Naive thymus-derived CD8-positive, alpha-beta T cell (primary cell): ENCODE measurements around the gene SLC17A8. TPM values are rescaled to one million over a fixed set of nuclear protein-coding genes. Genes with fewer than 3 reads are reported as not detected.

Experiments
- ATAC-seq, 2 donors: fragments of 150-1000 bp; cut with Tn5 transposase in 1 of 2; sonication (Bioruptor Pico), chemical (Tn5 transposase) in 1 of 2; 1 replicate in 1 of 2; 2 replicates in 1 of 2; pipeline ENCODE4 v1.10.0; 2021; ENCODE audit warnings: mild to moderate bottlenecking in 2 of 2, moderate library complexity in 2 of 2
- POLR2A ChIA-PET: fragments of 350-600 bp; sonication (Branson Sonifier 250); formaldehyde crosslinking; loops from one replicate; lab custom pipeline; 2021; ENCODE audit warnings: antibody characterized with exemption; lab: Charles Lee
- DNase-seq, 10 donors: peaks; one replicate each; pipeline versions ENCODE4 v3.0.0 to v3.0.0-alpha.2; 2020 to 2022
- H3K27ac Mint-ChIP-seq, 10 donors: one replicate each; pipeline ENCODE4 v1.8.0; 2020 to 2022; ENCODE audit warnings: mild to moderate bottlenecking in 10 of 10, mixed read lengths in 10 of 10, moderate library complexity in 4 of 10, inconsistent platforms in 1 of 10
- H3K27me3 Mint-ChIP-seq, 5 donors: one replicate each; pipeline ENCODE4 v1.8.0; 2021 to 2022; ENCODE audit warnings: mixed read lengths in 5 of 5
- H3K36me3 Mint-ChIP-seq, 3 donors: one replicate each; pipeline ENCODE4 v1.8.0; 2020 to 2022; ENCODE audit warnings: mixed read lengths in 3 of 3, mild to moderate bottlenecking in 2 of 3, inconsistent platforms in 1 of 3
- H3K4me1 Mint-ChIP-seq, 4 donors: one replicate each; pipeline ENCODE4 v1.8.0; 2021 to 2022; ENCODE audit warnings: mixed read lengths in 4 of 4
- H3K4me3 Mint-ChIP-seq, 10 donors: one replicate each; pipeline ENCODE4 v1.8.0; 2020 to 2022; ENCODE audit warnings: mild to moderate bottlenecking in 10 of 10, mixed read lengths in 10 of 10, moderate library complexity in 6 of 10, inconsistent platforms in 1 of 10
- H3K9me3 Mint-ChIP-seq, 9 donors: one replicate each; pipeline ENCODE4 v1.8.0; 2020 to 2022; ENCODE audit warnings: mixed read lengths in 9 of 9, mild to moderate bottlenecking in 3 of 9, inconsistent platforms in 1 of 9, moderate library complexity in 1 of 9
- polyA plus RNA-seq, 3 donors: library from polyadenylated mRNA; unstranded; fragments of 300-500 nt; fragmentation: Illumina TruSeq; gene quantifications; one replicate each; pipeline ENCODE4 v1.2.3, GENCODE V29; 2021
- total RNA-seq, 8 experiments: library from RNA in 2 of 8; stranded (reverse) in 2 of 8; gene quantifications; one replicate each; pipeline ENCODE4 v1.2.3 and lab custom pipeline; 2021 to 2026

The SLC17A8 gene
- total and polyA plus RNA-seq, 5 experiments from 2014 or later, result not detected

- peaks cover 5 to 18% (median 9%) of the 10 kb centered on the region in 5 donors for H3K27me3 Mint-ChIP-seq
- POLR2A ChIA-PET, result no interaction called here
- DNase-seq, result no peak
- no peak overlapping the region for H3K27ac Mint-ChIP-seq
- peaks cover 0 to 4% (median 0%) of the 10 kb centered on the region in 9 donors for H3K9me3 Mint-ChIP-seq
- ATAC-seq, result no peak
- H3K36me3 Mint-ChIP-seq, result no peaks in the 10 kb centered on the region
- no peak overlapping the region for H3K4me3 Mint-ChIP-seq
- H3K4me1 Mint-ChIP-seq, result no peaks in the 10 kb centered on the region
Measured at GRCh38 chr12:100439797-100440196, 82.9 kb downstream of the SLC17A8 start.

DNA sequence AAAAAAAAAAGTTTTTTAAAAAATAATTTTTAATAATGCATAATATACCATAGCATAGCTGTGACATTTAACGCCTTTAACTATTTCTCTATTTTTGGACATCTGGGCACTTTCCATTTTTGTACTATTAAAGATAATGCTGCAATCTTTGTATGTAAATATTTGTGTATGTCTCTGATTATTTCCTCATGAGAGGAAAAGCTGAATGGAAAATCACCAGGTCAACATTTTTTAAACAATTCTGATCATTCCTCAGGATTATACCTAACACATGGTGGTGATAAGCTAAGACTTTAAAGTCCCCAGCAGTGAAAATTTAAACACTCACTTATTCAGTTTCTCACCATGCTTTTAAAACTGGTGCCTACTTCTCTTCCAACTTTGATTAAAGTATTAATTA is 85.5 kb downstream of the SLC17A8 start:
- H3K27me3 Mint-ChIP-seq, result peaks cover 15 to 30% (median 29%) of the 10 kb centered on the region in 5 donors
- peaks cover 0 to 6% (median 0%) of the 10 kb centered on the region in 3 donors for H3K36me3 Mint-ChIP-seq
- ATAC-seq (no peak), DNase-seq (no peak)
- no peak overlapping the region for H3K27ac Mint-ChIP-seq
- POLR2A ChIA-PET, result no interaction called here
- H3K4me3 Mint-ChIP-seq, result no peak overlapping the region
- peaks cover 0 to 4% (median 0%) of the 10 kb centered on the region in 9 donors for H3K9me3 Mint-ChIP-seq
- no peaks in the 10 kb centered on the region for H3K4me1 Mint-ChIP-seq

DNA sequence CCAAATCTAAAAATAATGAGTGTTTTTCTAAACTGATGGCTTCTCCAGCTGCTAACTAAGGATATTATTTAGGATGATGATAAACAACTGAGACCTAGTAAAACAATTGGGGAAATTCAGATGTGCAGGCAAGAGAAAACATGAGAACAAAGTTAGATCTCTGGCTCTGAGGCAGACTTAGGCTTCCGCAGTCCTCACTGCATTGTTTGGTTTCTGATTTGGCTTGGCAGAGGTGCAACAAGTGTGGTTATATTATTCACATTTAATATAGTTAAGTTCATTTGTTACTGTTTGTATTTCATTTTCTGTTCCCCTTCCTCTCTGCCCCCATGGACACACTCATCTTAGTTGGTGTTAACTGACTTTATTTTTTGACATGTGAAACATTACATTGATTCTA is 86.6 kb downstream of the SLC17A8 start:
- peaks cover 0 to 6% (median 0%) of the 10 kb centered on the region in 3 donors for H3K36me3 Mint-ChIP-seq
- no peak overlapping the region for H3K27ac Mint-ChIP-seq
- peaks cover 14 to 28% (median 23%) of the 10 kb centered on the region in 5 donors for H3K27me3 Mint-ChIP-seq
- H3K4me3 Mint-ChIP-seq, result no peak overlapping the region
- ATAC-seq (no peak), DNase-seq (no peak)
- peaks cover 0 to 4% (median 0%) of the 10 kb centered on the region in 9 donors for H3K9me3 Mint-ChIP-seq
- H3K4me1 Mint-ChIP-seq, result no peaks in the 10 kb centered on the region
- POLR2A ChIA-PET, result no interaction called here

DNA sequence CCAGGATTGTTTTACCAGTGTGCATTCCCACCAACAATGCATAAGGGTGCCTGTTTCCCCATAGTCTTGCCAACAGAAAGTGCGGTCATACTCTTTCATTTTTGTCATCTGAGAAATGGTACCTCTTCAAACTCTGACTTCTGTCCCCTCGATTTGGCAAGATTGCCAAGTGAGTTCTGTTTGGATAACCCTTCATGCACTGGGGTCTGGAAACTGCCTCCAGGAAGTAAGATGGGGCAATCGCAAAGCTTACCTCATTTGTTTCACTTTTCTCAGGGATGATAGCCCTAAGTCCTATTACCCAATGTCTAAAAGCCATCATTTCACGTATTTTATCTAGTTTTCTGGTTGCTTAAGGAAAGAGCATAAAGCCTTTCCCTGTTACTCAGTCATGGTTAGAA is 88.2 kb downstream of the SLC17A8 start:
- no peaks in the 10 kb centered on the region for H3K4me1 Mint-ChIP-seq
- peaks cover 0 to 4% (median 0%) of the 10 kb centered on the region in 9 donors for H3K9me3 Mint-ChIP-seq
- peaks cover 0 to 6% (median 0%) of the 10 kb centered on the region in 3 donors for H3K36me3 Mint-ChIP-seq
- no peak for ATAC-seq
- DNase-seq, result no peak
- POLR2A ChIA-PET, result interaction anchor here (0.6 kb wide), 1 partner anchor 9 kb away, joined by 5 read pairs; no protein-coding TSS in a partner anchor
- H3K4me3 Mint-ChIP-seq, result no peak overlapping the region
- peaks cover 16 to 32% (median 23%) of the 10 kb centered on the region in 5 donors for H3K27me3 Mint-ChIP-seq
- no peak overlapping the region for H3K27ac Mint-ChIP-seq

DNA sequence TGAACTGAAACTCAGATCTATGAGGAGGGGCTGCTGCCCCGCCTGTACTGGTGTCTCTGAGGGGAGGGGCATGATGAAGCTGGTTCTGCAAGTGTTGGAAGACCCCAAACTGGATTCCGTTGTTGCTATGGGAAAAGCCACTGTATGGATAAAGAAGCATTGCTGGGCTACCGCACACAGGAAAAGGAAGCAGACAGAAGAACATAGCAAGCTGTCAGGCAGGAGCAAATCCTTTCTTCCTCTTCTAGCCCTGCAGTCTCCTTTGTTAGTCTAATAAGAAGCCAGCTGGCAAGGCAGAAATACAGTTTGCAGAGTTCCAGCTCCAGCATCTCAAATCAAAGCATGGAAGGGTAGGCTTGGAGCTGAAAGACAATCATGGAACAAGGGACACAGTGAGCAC is 90.5 kb downstream of the SLC17A8 start:
- ATAC-seq, result no peak
- Mint-ChIP-seq H3K4me3 (no peak overlapping the region), H3K9me3 (peaks cover 0 to 4% (median 0%) of the 10 kb centered on the region in 9 donors), H3K36me3 (peaks cover 0 to 6% (median 0%) of the 10 kb centered on the region in 3 donors), H3K27ac (no peak overlapping the region), H3K27me3 (peaks cover 24 to 47% (median 31%) of the 10 kb centered on the region in 5 donors), H3K4me1 (no peaks in the 10 kb centered on the region)
- POLR2A ChIA-PET, result no interaction called here
- no peak for DNase-seq

DNA sequence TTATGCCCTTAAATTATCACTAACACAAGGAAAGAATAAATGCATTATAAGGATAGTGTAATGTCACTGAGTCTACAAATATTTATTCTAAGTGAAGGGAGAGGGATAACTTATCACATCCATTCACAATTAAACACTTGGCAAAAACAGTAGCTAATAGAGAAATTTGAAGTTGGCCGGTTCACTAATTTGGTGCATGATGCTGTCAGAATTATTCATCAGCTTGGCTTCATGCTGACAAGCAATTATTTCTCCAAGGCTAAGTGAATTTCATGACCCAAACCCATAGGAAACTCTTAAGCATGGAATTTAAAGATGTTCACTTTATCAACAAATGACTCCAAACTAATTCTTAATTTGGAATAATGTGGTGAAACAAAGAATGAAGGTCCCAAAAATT is 91.8 kb downstream of the SLC17A8 start:
- Mint-ChIP-seq H3K9me3 (peaks cover 0 to 3% (median 0%) of the 10 kb centered on the region in 9 donors), H3K27me3 (peaks cover 27 to 47% (median 30%) of the 10 kb centered on the region in 5 donors), H3K4me1 (no peaks in the 10 kb centered on the region), H3K27ac (no peak overlapping the region), H3K36me3 (peaks cover 0 to 6% (median 0%) of the 10 kb centered on the region in 3 donors), H3K4me3 (no peak overlapping the region)
- ATAC-seq, result no peak
- POLR2A ChIA-PET, result no interaction called here
- DNase-seq, result no peak

DNA sequence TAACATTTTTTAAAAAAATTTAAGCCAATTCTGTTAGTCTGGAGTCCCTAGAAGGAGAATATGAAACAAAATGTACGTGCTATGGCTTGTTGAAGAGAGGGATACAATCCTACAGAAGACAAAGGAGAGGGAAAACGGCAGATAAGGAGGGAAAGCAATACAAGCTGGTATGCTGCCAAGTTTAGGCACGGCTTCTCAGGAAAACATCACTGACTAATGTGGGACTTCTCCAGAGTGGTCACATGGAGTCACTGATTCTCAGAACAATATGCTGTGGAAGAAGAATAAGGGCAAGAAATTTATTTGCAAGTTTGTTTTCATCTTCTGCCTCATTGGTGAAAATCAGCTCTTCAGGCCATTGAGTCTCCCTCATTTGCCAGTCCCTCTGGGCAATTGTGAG is 93.9 kb downstream of the SLC17A8 start:
- H3K9me3 Mint-ChIP-seq, result no peaks in the 10 kb centered on the region
- no peak overlapping the region for H3K27ac Mint-ChIP-seq
- no peaks in the 10 kb centered on the region for H3K4me1 Mint-ChIP-seq
- H3K27me3 Mint-ChIP-seq, result peaks cover 20 to 38% (median 23%) of the 10 kb centered on the region in 5 donors
- no peak for DNase-seq
- no peak for ATAC-seq
- H3K4me3 Mint-ChIP-seq, result no peak overlapping the region
- POLR2A ChIA-PET, result no interaction called here
- H3K36me3 Mint-ChIP-seq, result no peaks in the 10 kb centered on the region

- no peaks in the 10 kb centered on the region for H3K4me1 Mint-ChIP-seq
- H3K27ac Mint-ChIP-seq, result no peak overlapping the region
- POLR2A ChIA-PET, result no interaction called here
- ATAC-seq, result no peak
- H3K36me3 Mint-ChIP-seq, result no peaks in the 10 kb centered on the region
- no peak for DNase-seq
- H3K27me3 Mint-ChIP-seq, result peaks cover 13 to 22% (median 14%) of the 10 kb centered on the region in 5 donors
- H3K4me3 Mint-ChIP-seq, result no peak overlapping the region
- no peaks in the 10 kb centered on the region for H3K9me3 Mint-ChIP-seq
Measured at GRCh38 chr12:100453951-100454350, 97.1 kb downstream of the SLC17A8 start.

DNA sequence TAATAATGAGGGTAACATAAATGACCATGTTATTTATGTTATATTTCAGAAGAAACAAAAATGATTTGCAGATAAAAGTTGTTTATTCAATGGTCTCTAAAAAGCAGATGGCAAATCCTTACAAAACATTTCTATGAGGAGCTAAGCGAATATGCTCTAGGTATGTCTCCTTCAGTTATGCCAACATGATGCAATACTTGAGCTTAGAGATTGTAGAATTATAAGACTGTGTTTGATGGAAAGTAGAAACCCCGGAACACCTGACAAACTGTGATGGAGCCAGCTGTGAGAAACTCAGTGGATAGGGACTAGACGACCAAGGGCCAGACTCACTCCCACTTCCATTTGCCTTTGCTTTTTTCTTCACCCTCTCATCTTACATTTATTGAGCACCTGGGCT is 99.0 kb downstream of the SLC17A8 start:
- no peak for DNase-seq
- H3K27me3 Mint-ChIP-seq, result peaks cover 3 to 19% (median 8%) of the 10 kb centered on the region in 5 donors
- no peaks in the 10 kb centered on the region for H3K4me1 Mint-ChIP-seq
- POLR2A ChIA-PET, result no interaction called here
- H3K9me3 Mint-ChIP-seq, result no peaks in the 10 kb centered on the region
- ATAC-seq, result no peak
- no peaks in the 10 kb centered on the region for H3K36me3 Mint-ChIP-seq
- H3K27ac Mint-ChIP-seq, result no peak overlapping the region
- H3K4me3 Mint-ChIP-seq, result no peak overlapping the region

DNA sequence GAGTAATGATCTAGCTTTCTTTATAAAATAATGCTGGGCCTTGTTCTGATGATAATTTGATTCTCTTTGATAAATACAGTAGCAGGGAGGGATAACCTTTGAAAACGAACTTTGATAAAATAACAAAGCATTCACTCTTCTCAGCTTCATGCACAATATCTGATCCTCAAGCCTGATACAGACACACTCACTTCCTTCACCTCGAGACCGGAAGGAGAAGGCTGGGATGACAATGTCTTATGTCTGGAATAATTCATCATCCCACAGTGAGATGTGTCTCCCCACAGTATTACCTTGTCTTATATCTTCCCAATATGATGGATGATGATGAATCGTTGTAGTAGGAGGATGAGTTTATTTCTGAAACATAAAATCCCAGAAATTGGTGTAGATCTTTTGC is 101.3 kb downstream of the SLC17A8 start:
- H3K27me3 Mint-ChIP-seq, result peaks cover 0 to 16% (median 3%) of the 10 kb centered on the region in 5 donors

GRCh38 chr12:100460702-100461101 is 103.8 kb downstream of the SLC17A8 start:
- Mint-ChIP-seq H3K27me3 (peaks cover 0 to 16% (median 2%) of the 10 kb centered on the region in 5 donors), H3K36me3 (no peaks in the 10 kb centered on the region), H3K9me3 (no peaks in the 10 kb centered on the region), H3K27ac (no peak overlapping the region), H3K4me3 (no peak overlapping the region), H3K4me1 (no peaks in the 10 kb centered on the region)
- POLR2A ChIA-PET, result no interaction called here
- DNase-seq, result no peak
- ATAC-seq, result no peak

More for the DNA sequence above, 101.3 kb downstream of the SLC17A8 start:
- no peak overlapping the region for H3K27ac Mint-ChIP-seq
- DNase-seq (no peak), ATAC-seq (no peak)
- no peaks in the 10 kb centered on the region for H3K36me3 Mint-ChIP-seq
- H3K9me3 Mint-ChIP-seq, result no peaks in the 10 kb centered on the region
- no peak overlapping the region for H3K4me3 Mint-ChIP-seq
- POLR2A ChIA-PET, result no interaction called here
- no peaks in the 10 kb centered on the region for H3K4me1 Mint-ChIP-seq

DNA sequence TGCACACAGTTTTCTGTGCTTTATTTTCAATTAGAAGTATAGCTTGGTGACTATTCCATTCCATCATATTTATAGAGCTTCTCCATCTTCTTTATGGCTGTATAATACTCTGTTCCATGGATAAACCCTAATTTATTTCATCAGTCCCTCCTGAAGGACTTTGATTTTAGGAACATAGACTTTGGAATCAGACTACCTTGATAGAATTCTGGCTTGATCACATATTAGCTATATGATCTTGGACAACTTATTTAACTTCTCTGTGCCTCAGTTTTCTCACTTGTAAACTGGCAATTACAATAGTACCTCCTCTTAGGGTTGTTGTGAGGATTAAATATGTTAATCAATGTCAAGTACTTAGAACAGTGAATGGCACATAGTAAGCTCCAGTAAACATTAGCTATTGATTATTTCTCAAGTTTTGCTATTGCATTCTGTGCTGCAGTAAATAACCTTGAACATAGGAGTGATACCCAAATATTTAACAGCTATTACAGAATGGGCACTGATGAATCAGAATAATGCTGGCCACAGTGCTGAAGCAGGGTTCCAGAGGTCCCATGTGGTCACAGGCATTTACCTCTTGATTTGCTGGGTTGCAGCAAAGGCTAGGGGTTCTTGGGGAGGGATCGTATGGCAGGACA is 104.6 kb downstream of the SLC17A8 start:
- H3K4me1 Mint-ChIP-seq, result no peaks in the 10 kb centered on the region
- ATAC-seq, result no peak
- POLR2A ChIA-PET, result no interaction called here
- peaks cover 0 to 16% (median 2%) of the 10 kb centered on the region in 5 donors for H3K27me3 Mint-ChIP-seq
- H3K36me3 Mint-ChIP-seq, result no peaks in the 10 kb centered on the region
- no peaks in the 10 kb centered on the region for H3K9me3 Mint-ChIP-seq
- no peak overlapping the region for H3K27ac Mint-ChIP-seq
- no peak for DNase-seq
- no peak overlapping the region for H3K4me3 Mint-ChIP-seq

GRCh38 chr12:100463661-100464060 is 106.8 kb downstream of the SLC17A8 start:
- ATAC-seq, result no peak

GRCh38 chr12:100464529-100464928 is 107.7 kb downstream of the SLC17A8 start:
- no peaks in the 10 kb centered on the region for H3K36me3 Mint-ChIP-seq
- H3K27ac Mint-ChIP-seq, result no peak overlapping the region
- ATAC-seq (no peak), DNase-seq (no peak)
- H3K4me3 Mint-ChIP-seq, result no peak overlapping the region
- POLR2A ChIA-PET, result no interaction called here
- H3K9me3 Mint-ChIP-seq, result no peaks in the 10 kb centered on the region
- H3K4me1 Mint-ChIP-seq, result no peaks in the 10 kb centered on the region
- peaks cover 3 to 19% (median 6%) of the 10 kb centered on the region in 5 donors for H3K27me3 Mint-ChIP-seq

More at GRCh38 chr12:100463661-100464060, 106.8 kb downstream of the SLC17A8 start:
- H3K36me3 Mint-ChIP-seq, result no peaks in the 10 kb centered on the region
- H3K27ac Mint-ChIP-seq, result no peak overlapping the region
- POLR2A ChIA-PET, result no interaction called here
- H3K4me3 Mint-ChIP-seq, result no peak overlapping the region
- no peaks in the 10 kb centered on the region for H3K4me1 Mint-ChIP-seq
- H3K9me3 Mint-ChIP-seq, result no peaks in the 10 kb centered on the region
- no peak for DNase-seq
- peaks cover 1 to 16% (median 6%) of the 10 kb centered on the region in 5 donors for H3K27me3 Mint-ChIP-seq
